Measurements from ENCODE around the gene DPYSL4.

DNA sequence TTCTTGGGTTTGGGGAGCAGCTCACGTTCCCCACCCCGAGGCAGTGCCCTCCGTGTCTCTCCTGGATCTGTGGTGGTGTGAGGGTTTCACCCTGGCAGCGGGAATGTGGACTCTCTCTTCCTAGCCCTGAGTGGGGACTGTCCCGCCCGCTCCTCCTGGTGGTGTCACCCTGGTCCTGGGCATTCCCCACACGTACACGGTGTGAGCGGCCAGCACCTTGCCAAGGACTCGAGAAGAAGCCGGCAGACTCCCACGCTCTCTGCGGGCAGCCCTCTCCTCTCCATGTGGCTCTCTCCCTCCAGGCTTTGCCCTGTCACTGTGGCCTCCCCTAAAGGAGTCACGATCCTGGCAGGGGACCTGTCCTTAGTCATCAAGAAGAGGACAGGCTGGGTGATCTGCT, 24.0 kb downstream of the DPYSL4 start:
- TF ChIP-seq POLR2A (IDR thresholded peaks at IDR 0.05) (no peak), EP300 (IDR thresholded peaks at IDR 0.05; ENCODE audit: low read depth) (no peak)
- TF ChIP-seq, protein P1, sequence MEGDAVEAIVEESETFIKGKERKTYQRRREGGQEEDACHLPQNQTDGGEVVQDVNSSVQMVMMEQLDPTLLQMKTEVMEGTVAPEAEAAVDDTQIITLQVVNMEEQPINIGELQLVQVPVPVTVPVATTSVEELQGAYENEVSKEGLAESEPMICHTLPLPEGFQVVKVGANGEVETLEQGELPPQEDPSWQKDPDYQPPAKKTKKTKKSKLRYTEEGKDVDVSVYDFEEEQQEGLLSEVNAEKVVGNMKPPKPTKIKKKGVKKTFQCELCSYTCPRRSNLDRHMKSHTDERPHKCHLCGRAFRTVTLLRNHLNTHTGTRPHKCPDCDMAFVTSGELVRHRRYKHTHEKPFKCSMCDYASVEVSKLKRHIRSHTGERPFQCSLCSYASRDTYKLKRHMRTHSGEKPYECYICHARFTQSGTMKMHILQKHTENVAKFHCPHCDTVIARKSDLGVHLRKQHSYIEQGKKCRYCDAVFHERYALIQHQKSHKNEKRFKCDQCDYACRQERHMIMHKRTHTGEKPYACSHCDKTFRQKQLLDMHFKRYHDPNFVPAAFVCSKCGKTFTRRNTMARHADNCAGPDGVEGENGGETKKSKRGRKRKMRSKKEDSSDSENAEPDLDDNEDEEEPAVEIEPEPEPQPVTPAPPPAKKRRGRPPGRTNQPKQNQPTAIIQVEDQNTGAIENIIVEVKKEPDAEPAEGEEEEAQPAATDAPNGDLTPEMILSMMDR (IDR thresholded peaks at IDR 0.05) = no peak
